IPS-18c (cell line): ENCODE data around the gene TTN.

Experiments used
- H3K4me3 ChIP-seq: 2 replicates; pipeline ENCODE4 v1.7.0; 2013; ENCODE audit warnings: low read depth, mild to moderate bottlenecking, low read length, moderate library complexity; ENCODE audit not compliant: insufficient read depth
- H3K9me3 ChIP-seq: one replicate; pipeline ENCODE4 v1.6.1; 2013; ENCODE audit warnings: mild to moderate bottlenecking, low read length, moderate library complexity; ENCODE audit not compliant: control insufficient read depth, insufficient read depth

The TTN gene

DNA sequence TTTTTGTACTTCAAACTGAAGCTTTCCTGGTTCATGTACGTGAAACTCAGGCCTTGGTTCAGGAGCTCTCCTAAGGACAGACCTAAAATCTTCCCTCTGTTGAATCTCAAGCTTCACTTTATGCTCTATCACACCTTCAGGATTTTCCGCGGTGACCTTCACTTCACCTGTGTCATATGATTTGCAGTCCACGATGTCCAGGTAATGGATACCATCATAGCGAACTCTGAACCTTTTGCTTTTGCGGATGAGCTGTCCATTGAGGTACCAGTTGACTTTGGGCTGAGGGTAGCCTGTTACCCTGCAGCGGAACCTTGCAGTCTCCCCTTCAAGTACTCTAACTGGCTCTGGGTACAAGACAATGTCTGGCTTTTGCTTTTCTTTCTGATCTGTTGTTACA is 31.2 kb downstream of the TTN start:
- Histone ChIP-seq H3K9me3 (no peaks in the 10 kb centered on the region), H3K4me3 (no peak overlapping the region)

DNA sequence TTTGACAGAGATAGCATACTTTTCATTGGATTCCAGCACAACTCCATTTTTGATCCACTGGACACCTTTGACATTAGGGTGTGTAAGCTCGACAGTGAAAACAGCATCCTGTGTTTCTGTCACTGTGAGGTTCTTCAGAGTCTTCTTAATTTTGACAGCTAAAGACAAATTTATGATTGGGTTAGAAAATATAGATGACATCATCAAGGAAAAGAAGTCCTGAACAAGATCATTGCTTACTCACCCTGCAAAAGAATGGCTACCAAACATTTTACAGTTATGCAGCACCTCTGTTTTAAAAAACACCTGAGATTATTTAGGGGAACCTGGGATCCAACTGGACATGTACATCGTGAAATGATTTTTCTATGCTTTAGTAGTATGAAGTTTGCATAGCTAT is 36.7 kb downstream of the TTN start:
- Histone ChIP-seq H3K4me3 (no peak overlapping the region), H3K9me3 (no peaks in the 10 kb centered on the region)

DNA sequence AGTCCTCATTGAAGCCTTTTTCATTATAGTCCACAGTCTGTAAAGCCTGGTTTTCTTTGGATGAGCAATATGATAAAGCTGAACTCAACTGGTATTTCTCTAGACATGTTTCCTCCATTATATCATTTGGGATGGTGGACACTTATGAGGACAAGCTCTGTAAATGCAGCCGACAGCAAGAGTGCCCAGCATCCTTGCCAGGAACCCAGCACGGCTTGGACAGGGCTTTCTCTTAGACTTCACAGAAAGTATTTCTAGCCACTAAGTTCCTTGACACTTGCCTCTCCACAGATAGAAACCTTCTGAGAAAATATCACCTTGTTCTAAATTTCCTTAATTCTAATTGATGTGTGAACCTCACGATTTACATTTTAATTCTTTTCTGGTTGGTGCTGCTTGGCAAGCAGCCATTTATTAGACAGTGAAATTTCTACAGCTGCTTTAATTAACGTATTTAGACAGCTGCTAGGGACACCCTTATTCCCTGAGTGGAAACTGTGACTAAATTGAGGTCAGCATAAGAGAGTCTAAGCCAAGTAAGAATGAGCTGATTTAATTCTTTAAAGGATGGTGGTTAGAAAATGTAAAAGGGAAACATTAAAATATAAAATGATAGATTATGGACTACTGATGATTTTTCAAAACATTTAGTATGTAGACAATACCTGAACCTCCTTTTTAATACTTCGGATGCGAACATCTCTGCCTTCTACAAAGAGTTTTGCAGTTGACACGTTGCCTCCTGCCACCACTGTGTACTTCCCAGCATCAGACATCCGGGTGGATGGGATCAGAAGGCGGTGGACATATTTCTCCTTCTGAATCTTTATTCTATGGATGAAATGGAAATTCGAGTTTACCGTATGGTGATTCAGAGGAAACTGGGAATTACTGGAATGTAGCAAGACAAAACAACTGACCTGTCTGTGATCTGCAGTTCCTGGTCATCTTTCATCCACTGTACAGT is 39.8 kb downstream of the TTN start:
- Histone ChIP-seq H3K9me3 (no peaks in the 10 kb centered on the region), H3K4me3 (no peak overlapping the region)

DNA sequence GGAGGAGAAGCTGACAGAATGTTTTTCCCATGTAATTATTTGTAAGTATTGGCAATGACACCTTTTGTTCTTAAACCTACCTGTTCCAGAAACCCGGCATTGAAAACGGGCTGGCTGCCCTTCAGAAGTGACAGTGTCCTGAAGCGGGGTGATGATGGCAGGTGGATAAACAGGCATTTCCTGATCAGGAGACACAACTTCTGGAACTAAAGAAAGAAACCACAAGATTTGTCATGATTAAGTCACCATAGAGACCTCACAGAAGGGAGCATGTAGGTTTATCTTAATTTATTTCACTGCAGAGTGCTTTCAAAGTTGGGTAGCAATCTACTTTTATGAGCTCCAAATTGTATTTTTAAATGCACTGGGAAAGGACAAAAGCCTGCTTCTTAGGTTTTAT is 43.1 kb downstream of the TTN start:
- Histone ChIP-seq H3K9me3 (no peaks in the 10 kb centered on the region), H3K4me3 (no peak overlapping the region)

DNA sequence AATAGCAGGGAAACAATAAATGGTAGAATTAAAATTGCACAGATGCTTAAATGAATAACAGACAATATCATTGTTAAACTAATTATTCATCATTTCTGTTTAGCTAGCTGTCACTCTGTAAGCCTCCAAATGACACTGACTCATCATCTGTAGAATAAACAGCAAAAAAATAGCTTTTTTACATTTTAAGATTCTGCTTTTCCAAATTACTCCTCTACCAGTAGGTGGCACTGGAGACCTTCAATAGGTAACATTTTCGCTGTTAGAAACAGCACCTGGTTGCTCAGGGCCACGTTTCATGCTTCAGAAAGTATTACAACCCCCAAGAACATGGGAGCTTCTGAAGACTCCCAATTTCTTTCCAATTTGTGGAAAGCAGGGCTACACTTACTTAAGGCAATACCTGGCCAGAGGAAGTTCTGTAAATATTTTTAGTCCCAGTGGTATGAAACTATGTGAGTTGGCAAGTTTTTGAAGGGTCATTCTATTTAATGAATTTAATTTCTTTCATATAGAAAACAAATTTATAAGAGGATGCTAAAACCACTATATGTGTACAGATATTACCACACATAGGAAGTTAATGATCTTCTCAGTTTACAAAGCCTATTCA is 45.4 kb downstream of the TTN start:
- no peak overlapping the region for H3K4me3 ChIP-seq
- no peaks in the 10 kb centered on the region for H3K9me3 ChIP-seq

DNA sequence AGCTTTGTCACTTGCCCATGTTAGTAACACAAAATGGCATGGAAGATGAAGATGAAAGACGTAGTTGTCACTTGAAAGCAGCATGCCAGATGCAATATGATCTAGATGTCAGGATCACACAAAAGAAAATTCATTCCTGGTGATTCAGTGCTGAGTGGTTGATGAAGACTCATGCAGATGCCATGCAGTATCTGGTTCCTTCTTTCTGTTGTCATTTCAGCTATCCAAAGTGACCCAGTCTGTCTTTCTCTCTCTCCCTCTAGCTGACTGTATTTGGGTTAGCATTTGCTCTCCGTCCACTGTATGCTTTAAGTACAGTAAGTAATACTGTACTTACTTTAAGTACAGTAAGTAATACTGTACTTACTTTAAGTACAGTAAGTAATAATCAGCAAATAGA is 50.4 kb downstream of the TTN start:
- no peaks in the 10 kb centered on the region for H3K9me3 ChIP-seq
- no peak overlapping the region for H3K4me3 ChIP-seq

DNA sequence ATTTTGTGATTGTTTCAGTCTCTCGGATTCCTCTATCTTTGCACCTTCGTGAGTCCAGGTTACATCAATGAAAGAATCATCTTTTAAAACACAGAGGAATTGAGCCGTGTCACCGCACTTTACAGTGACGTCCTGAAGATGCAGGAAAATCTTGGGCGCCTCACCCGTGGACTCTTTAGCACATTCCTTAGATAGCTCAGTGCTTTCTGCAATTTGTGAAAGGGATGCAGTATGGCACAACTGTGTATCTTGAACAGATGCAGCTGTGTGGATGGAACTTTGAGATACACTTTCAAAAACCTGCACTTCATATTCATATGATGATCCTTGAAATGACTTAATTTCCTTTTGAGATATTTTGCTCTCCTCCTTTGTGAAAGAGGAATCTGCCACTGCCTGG is 50.9 kb downstream of the TTN start:
- H3K9me3 ChIP-seq, result no peaks in the 10 kb centered on the region
- H3K4me3 ChIP-seq, result no peak overlapping the region

DNA sequence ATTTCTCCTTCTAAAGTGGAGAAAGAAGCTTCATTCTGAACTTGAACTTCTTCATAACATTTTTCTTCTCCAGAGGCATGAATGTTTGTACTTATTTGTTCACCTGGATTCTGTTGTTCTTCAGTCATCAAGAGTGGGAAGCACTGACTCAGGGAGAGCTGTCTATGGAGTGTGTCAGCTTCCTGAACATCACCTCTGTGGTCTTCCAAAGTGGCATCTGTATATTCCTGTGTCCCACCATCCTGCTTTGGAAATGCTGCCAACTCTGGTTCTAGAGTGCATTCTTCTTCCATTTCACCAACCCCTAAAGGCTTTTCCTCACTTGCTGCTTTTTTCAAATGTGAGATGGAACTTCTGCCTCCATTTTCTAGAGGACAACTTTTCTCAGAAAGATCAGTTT is 59.5 kb downstream of the TTN start:
- Histone ChIP-seq H3K9me3 (no peaks in the 10 kb centered on the region), H3K4me3 (no peak overlapping the region)

DNA sequence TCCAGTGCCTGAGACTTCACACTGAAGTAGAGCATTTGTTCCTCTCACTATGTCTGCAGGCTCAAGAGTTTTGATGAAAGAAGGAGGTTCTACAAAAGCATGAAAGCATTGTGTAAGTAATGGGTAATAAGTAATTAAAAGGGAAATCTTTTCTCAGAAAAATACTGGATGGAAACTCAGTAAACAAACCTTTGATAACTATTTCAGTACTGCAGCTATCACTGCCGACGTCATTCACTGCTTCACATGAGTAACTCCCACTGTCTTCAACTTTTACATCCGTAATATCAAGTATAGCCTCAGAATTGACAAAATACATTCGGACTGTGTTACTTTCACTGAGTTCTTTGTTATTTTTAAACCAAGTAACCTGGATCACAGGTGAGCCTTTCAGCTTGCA is 72.7 kb downstream of the TTN start:
- Histone ChIP-seq H3K4me3 (no peak overlapping the region), H3K9me3 (no peaks in the 10 kb centered on the region)

DNA sequence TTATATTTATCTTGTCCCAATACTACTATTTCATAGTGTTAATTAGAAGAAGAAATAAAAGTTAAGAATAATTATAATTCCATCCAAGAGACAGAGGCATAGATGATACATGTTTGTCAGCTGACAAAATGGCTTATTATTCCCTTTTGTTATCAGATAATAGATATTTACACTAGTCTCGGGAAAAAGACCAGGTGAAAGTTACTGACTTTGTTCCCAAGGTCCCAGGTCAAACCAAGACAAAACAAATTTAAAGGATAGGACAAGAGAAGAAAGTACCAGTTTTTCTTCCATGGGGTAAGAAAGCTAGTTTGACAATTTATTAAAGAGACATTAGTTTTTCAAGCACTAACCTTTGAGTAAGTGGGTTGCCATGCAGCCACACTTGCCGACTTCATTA is 73.2 kb downstream of the TTN start:
- H3K9me3 ChIP-seq, result no peaks in the 10 kb centered on the region
- no peak overlapping the region for H3K4me3 ChIP-seq

DNA sequence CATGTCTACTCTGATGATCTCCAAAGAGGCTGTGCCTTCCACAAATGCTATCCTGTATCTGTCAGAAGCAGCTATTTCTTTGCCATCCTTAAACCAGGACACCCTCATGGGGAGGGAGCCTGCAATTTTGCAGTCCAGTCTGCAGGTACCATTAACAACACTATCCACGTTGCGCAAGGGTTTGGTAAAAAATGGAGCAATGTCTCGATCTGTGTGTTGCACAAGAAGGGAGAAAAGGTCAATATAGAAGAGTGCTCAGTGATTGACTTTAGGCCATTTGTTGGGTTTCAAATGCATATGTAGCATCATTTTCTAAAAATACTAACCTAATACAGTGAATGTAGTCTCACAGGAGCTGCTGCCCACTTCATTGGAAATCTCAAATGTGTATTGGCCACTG is 74.3 kb downstream of the TTN start:
- H3K9me3 ChIP-seq, result no peaks in the 10 kb centered on the region
- no peak overlapping the region for H3K4me3 ChIP-seq

DNA sequence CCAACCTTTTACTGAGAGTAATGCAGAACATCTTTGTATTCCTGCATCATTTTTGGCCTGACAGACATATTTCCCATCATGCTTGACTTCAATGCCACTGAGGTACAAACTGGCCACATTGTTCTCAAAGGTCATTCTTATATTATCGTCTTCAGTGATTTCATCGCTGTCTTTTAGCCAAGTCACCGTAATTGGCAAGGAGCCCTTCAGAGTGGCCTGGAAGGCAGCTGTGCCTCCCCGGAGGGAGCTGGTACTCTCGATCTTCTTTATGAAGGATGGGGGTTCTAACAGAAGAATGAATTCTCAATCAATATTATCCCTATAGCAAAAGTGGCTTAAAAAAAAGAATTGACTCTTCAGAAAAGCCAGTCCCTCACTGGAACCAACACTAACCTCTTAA is 75.9 kb downstream of the TTN start:
- Histone ChIP-seq H3K9me3 (no peaks in the 10 kb centered on the region), H3K4me3 (no peak overlapping the region)

DNA sequence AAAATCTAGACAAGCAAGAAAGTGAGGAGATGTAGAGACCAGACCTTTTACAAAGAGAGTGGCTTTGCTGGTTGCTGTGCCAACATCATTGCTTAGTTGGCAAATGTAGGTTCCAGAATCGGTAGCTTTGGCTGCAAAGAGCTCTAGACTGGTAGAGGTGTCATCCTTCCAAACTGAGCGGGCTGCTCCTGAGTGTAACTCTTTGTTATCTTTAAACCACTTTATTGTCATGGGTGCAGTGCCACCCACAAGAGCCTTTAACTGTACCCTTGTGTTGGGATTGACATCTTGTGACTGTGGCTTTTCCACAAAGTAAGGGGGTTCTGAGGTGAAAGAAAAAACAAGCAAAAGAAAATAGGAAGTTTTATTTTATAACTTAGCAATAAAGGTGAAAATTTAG is 77.2 kb downstream of the TTN start:
- Histone ChIP-seq H3K9me3 (no peaks in the 10 kb centered on the region), H3K4me3 (no peak overlapping the region)

DNA sequence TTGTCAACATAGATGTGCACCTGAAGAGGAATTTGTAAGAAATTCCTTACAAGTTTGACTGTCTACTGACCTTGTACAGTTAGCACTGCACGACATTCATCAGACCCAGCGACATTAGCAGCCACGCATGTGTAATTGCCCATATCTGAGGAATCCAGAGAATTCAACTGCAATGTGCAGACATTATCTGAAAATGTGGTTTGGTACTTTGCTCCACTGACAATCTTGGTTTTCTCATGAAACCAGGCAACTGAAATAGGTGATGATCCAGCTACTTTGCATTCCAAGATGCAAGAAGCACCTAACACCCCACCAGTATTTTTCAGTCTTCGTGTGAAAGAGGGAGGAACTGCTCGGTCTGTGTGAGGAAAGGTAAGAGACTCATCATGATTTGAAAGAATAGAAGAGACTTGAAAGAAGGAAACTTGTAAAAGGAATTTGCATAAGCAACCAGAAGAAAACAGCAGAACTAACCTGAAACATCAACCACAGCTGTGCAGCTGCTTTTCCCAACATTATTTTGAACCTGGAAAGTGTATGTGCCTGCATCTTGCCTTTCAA is 83.4 kb downstream of the TTN start:
- Histone ChIP-seq H3K9me3 (no peaks in the 10 kb centered on the region), H3K4me3 (no peak overlapping the region)

DNA sequence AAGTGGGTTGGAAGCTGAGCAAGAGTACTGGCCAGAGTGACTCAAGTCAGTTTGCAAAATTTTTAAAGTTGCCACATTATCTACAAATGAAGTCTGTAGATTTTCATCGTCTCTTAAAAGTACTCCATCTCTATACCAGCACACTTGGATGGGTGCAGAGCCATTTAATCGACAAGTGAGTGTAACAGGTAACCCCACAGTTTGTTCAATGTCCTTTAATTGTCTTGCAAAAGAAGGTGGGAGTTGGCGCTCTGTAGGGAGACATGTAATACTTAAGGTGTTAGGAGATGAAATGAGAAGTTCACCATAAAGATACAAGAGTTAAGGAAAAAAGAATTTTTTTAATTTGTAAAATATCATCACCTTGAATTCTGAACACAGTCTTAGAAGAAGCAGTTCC is 84.9 kb downstream of the TTN start:
- no peaks in the 10 kb centered on the region for H3K9me3 ChIP-seq
- H3K4me3 ChIP-seq, result no peak overlapping the region

DNA sequence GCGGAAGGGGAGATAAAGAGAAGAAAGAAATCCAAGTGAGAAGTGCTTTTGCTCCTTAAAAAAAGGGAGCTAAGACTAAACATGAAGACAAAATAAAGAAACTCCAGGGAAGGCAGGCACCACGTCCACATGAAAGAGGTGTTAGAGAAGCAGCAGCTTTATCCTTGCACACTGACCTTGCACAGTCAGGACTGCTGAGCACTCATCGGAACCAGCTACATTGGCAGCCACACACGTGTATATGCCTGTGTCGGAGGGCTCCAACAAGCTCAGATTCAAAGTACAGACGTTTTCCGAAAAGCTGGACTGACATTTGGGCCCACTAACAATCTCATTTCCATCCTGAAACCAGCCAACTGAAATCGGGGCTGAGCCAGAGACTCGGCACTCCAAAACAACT is 88.2 kb downstream of the TTN start:
- no peak overlapping the region for H3K4me3 ChIP-seq

DNA sequence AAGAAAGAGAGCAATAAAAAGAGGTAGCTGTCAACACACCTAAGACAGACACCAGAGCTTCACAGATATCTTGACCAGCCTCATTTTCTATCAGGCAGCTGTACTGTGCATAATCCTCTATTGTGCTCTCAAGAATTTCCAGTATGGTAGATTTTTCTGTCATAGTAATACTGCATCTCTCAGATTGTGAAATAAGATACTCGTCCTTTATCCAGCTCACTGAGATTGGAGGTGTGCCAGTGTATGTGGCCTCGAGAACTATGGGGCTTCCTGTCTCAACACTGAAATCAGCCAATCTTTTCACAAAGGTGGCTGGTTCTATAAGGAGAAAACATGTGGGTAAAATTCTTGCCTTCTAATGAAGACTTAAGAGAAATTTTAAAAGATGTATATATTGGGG is 88.9 kb downstream of the TTN start:
- Histone ChIP-seq H3K9me3 (no peaks in the 10 kb centered on the region), H3K4me3 (no peak overlapping the region)

More for the DNA sequence above, 88.2 kb downstream of the TTN start:
- H3K9me3 ChIP-seq, result no peaks in the 10 kb centered on the region

DNA sequence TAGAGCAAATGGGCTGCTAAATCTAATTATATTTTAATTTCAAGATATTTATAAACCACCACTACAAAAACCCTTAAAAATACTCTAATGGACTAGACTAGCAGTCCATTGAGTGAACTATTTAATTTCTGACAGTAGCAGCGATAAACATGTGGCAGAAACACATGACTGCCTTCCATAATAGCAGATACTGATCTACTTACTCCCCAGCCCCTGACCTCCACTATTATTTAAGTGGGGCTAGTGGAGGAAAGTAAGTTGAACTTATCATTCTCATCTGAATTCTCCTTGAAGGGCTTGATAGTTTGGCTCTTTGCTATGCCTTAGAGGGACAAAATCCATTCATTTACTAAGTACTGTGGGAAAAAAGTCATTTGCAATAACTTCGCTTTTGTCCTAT is 90.8 kb downstream of the TTN start:
- Histone ChIP-seq H3K9me3 (no peaks in the 10 kb centered on the region), H3K4me3 (no peak overlapping the region)
